ENCODE results near the gene SUFU. TPM values are rescaled to one million over a fixed set of nuclear protein-coding genes. Genes with fewer than 3 reads are reported as not detected.

SUFU gene
- total and polyA plus RNA-seq, 2 of the 13 experiments (the other 11 are each of a cell fraction or from before 2014, with no cell fraction given), result 2.9 to 5.5 TPM

- TF ChIP-seq, protein P1, sequence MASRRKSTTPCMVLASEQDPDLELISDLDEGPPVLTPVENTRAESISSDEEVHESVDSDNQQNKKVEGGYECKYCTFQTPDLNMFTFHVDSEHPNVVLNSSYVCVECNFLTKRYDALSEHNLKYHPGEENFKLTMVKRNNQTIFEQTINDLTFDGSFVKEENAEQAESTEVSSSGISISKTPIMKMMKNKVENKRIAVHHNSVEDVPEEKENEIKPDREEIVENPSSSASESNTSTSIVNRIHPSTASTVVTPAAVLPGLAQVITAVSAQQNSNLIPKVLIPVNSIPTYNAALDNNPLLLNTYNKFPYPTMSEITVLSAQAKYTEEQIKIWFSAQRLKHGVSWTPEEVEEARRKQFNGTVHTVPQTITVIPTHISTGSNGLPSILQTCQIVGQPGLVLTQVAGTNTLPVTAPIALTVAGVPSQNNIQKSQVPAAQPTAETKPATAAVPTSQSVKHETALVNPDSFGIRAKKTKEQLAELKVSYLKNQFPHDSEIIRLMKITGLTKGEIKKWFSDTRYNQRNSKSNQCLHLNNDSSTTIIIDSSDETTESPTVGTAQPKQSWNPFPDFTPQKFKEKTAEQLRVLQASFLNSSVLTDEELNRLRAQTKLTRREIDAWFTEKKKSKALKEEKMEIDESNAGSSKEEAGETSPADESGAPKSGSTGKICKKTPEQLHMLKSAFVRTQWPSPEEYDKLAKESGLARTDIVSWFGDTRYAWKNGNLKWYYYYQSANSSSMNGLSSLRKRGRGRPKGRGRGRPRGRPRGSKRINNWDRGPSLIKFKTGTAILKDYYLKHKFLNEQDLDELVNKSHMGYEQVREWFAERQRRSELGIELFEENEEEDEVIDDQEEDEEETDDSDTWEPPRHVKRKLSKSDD (CRISPR knock-in tag; IDR thresholded peaks at IDR 0.05; ENCODE audit: low read depth), result no peak
- TF ChIP-seq ZNF720 (CRISPR knock-in tag; IDR thresholded peaks at IDR 0.05) (no peak), ZNF260 (CRISPR knock-in tag; IDR thresholded peaks at IDR 0.05; ENCODE audit: borderline replicate concordance, low read depth) (no peak), CBX5 (CRISPR knock-in tag; IDR thresholded peaks at IDR 0.05; ENCODE audit: borderline replicate concordance) (no peak), ZBTB3 (CRISPR knock-in tag; IDR thresholded peaks at IDR 0.05; ENCODE audit: borderline replicate concordance, low read depth) (no peak), ZBTB20 (CRISPR knock-in tag; IDR thresholded peaks at IDR 0.05; ENCODE audit: borderline replicate concordance, low read depth) (no peak), FOXK1 (CRISPR knock-in tag; IDR thresholded peaks at IDR 0.05; ENCODE audit: borderline replicate concordance, low read depth) (no peak)
Observed at GRCh38 chr10:102653060-102653459, 149.3 kb downstream of the SUFU start (continued).

DNA sequence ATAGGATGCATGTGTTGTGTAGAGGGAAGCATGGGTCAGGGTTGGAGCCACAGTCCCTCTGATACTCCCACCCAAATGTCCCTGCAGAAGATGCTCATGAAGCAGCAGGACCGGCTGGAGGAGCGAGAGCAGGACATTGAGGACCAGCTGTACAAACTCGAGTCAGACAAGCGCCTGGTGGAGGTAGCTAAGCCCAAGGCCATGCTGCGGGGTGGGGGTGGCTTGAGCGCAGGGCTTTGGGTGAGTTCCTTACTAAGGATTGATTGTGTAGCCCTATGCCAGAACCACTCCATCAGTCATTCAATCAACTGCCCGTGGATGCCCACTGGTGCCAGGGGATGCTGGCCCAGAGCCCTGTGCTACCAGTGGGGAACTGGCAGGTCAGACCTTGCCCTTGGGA is 150.8 kb downstream of the SUFU start:
- in situ Hi-C loops (cut with HindIII; ENCODE audit: extremely low pct_ligation_motif_present, low pct_unique_long_range_greater_than_20kb), result no loop called here
- Histone ChIP-seq H3K27ac (ENCODE audit: extremely low read length, insufficient read depth, low read length) (no peak overlapping the region), H3K4me3 (replicated peaks in 1 of 3; ENCODE audit: insufficient read depth in 1 of 3, low read depth in 2 of 3, low read length in 3 of 3) (no peak overlapping the region), H3K4me1 (ENCODE audit: insufficient read depth, low read length) (peaks cover 36% of the 10 kb centered on the region), H3K9ac (ENCODE audit: insufficient read depth, low read depth, low read length) (no peak overlapping the region), H3K27me3 (ENCODE audit: control insufficient read depth in 1 of 2, insufficient read depth in 2 of 2, low read length in 2 of 2) (no peaks in the 10 kb centered on the region), H3K4me2 (ENCODE audit: low read depth, low read length) (no peak overlapping the region), H3K36me3 (replicated peaks in 1 of 2; ENCODE audit: control insufficient read depth in 1 of 2, insufficient read depth in 2 of 2, low read length in 2 of 2) (peaks cover 40 to 64% of the 10 kb centered on the region in 2 experiments), H4K20me1 (ENCODE audit: insufficient read depth, low read length) (peaks cover 59% of the 10 kb centered on the region), H3K79me2 (ENCODE audit: insufficient read depth, low read length) (peaks cover 34% of the 10 kb centered on the region), H3K9me3 (ENCODE audit: low read length) (no peaks in the 10 kb centered on the region), H2AFZ (ENCODE audit: low read length) (no peak overlapping the region)
- ChIA-PET POLR2A (interaction anchor here (4.0 kb wide), 1 partner anchor 9 kb away, joined by 23 read pairs; no protein-coding TSS in a partner anchor), CTCF (ENCODE audit: low intra/inter-chr PET ratio, low total read pairs) (no interaction called here)
- TF ChIP-seq RFX3 (CRISPR knock-in tag; IDR thresholded peaks at IDR 0.05) (no peak), MEIS2 (CRISPR knock-in tag; IDR thresholded peaks at IDR 0.05) (no peak), U2AF1 (optimal IDR thresholded peaks at IDR 0.05; ENCODE audit: low read depth, low read length) (no peak), HNF1B (CRISPR knock-in tag; IDR thresholded peaks at IDR 0.05) (no peak), AGO2 (optimal IDR thresholded peaks at IDR 0.05; ENCODE audit: low read depth, low read length) (peak; percentile 43), RBM22 (optimal IDR thresholded peaks at IDR 0.05; ENCODE audit: low read length) (peak; percentile 25)
- TF ChIP-seq, protein P2, sequence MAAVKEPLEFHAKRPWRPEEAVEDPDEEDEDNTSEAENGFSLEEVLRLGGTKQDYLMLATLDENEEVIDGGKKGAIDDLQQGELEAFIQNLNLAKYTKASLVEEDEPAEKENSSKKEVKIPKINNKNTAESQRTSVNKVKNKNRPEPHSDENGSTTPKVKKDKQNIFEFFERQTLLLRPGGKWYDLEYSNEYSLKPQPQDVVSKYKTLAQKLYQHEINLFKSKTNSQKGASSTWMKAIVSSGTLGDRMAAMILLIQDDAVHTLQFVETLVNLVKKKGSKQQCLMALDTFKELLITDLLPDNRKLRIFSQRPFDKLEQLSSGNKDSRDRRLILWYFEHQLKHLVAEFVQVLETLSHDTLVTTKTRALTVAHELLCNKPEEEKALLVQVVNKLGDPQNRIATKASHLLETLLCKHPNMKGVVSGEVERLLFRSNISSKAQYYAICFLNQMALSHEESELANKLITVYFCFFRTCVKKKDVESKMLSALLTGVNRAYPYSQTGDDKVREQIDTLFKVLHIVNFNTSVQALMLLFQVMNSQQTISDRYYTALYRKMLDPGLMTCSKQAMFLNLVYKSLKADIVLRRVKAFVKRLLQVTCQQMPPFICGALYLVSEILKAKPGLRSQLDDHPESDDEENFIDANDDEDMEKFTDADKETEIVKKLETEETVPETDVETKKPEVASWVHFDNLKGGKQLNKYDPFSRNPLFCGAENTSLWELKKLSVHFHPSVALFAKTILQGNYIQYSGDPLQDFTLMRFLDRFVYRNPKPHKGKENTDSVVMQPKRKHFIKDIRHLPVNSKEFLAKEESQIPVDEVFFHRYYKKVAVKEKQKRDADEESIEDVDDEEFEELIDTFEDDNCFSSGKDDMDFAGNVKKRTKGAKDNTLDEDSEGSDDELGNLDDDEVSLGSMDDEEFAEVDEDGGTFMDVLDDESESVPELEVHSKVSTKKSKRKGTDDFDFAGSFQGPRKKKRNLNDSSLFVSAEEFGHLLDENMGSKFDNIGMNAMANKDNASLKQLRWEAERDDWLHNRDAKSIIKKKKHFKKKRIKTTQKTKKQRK (IDR thresholded peaks at IDR 0.05; ENCODE audit: low read length), result no peak
- FAIRE-seq (no peak), DNase-seq (ENCODE audit: low spot score) (no peak), ATAC-seq (no peak)
- no TSS peak for BruUV-seq (replicated peaks)
- intact Hi-C loops (cut with micrococcal nuclease; ENCODE audit: unreplicated experiment), result no loop called here
- 90% methylated on average over 4 of the region's 7 CpGs for whole genome bisulfite sequencing (ENCODE audit: low lambda C conversion rate)

All from HepG2 (cell line).